Esophagus squamous epithelium (tissue), 4 donors: Measurements from ENCODE around the gene ADAM22.

Source experiments
- POLR2A ChIP-seq, 4 donors: fragments of 450-650 bp; IDR thresholded peaks; one replicate each; pipeline ENCODE4 v1.6.1; 2017; ENCODE audit warnings: antibody characterized with exemption in 4 of 4, mild to moderate bottlenecking in 4 of 4, moderate library complexity in 3 of 4
- TF ChIP-seq, protein P1 (sequence below), 6 experiments: fragments of 450-650 bp in 4 of 6; fragments of 200-600 bp in 2 of 6; sonication (generic) in 2 of 6; IDR thresholded peaks; one replicate each; pipeline ENCODE4 v1.5.1; 2016 to 2019; ENCODE audit warnings: antibody characterized with exemption in 6 of 6, mild to moderate bottlenecking in 4 of 6, moderate library complexity in 4 of 6

DNA sequence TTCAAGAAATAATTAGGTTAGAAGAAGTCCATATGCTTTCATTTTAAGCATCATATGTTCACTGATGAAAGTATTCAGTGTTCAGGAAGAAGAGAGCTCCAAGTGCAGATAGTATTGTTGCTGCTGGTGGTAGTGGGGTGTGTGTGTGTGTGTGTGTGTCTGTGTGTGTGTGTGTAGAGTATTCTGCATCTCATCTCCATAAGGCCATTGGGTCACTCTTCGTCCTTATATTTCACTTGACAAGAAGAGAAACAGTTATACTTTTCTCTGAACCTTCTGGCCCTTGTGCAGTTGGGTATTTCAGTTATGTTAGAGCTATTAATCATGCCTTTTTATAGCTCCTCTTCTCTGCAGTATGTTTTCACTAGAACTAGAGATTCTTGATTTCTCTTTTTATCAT lies 26.2 kb downstream of the ADAM22 start:
- TF ChIP-seq POLR2A (IDR thresholded peaks at IDR 0.05), result no peak
- TF ChIP-seq, protein P1, sequence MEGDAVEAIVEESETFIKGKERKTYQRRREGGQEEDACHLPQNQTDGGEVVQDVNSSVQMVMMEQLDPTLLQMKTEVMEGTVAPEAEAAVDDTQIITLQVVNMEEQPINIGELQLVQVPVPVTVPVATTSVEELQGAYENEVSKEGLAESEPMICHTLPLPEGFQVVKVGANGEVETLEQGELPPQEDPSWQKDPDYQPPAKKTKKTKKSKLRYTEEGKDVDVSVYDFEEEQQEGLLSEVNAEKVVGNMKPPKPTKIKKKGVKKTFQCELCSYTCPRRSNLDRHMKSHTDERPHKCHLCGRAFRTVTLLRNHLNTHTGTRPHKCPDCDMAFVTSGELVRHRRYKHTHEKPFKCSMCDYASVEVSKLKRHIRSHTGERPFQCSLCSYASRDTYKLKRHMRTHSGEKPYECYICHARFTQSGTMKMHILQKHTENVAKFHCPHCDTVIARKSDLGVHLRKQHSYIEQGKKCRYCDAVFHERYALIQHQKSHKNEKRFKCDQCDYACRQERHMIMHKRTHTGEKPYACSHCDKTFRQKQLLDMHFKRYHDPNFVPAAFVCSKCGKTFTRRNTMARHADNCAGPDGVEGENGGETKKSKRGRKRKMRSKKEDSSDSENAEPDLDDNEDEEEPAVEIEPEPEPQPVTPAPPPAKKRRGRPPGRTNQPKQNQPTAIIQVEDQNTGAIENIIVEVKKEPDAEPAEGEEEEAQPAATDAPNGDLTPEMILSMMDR (IDR thresholded peaks at IDR 0.05), result no peak
